GM18858 (cell line): Measurements from ENCODE around the gene VIM.

Experiments used
- ATAC-seq: cut with Tn5 transposase; IDR thresholded peaks from one replicate; pipeline ENCODE4 v1.9.1; 2021; ENCODE audit not compliant: unreplicated experiment

The VIM gene

GRCh38 chr10:17228091-17229015, at the start of gene VIM:
TSS of gene VIM (plus strand) at chr10:17228241. CDS start at chr10:17229423, 1,182 bp downstream.
- ATAC-seq: peak; percentile 27

GRCh38 chr10:17179002-17179401, 49.0 kb upstream of the VIM start:
- no peak for ATAC-seq

GRCh38 chr10:17181110-17181509, 46.9 kb upstream of the VIM start:
- ATAC-seq: no peak

- ATAC-seq: no peak
Measured at GRCh38 chr10:17181751-17182150, 46.3 kb upstream of the VIM start.

GRCh38 chr10:17183110-17183509, 44.9 kb upstream of the VIM start:
- ATAC-seq: no peak

GRCh38 chr10:17185873-17186272, 42.2 kb upstream of the VIM start:
- no peak for ATAC-seq

GRCh38 chr10:17188644-17189172, 39.3 kb upstream of the VIM start:
- ATAC-seq: no peak

GRCh38 chr10:17190602-17191001, 37.4 kb upstream of the VIM start:
- no peak for ATAC-seq

GRCh38 chr10:17195083-17195482, 33.0 kb upstream of the VIM start:
- ATAC-seq: no peak

GRCh38 chr10:17196045-17196444, 32.0 kb upstream of the VIM start:
- ATAC-seq: no peak

- ATAC-seq: no peak
Measured at GRCh38 chr10:17196573-17196972, 31.5 kb upstream of the VIM start.

GRCh38 chr10:17199351-17199804, 28.7 kb upstream of the VIM start:
- no peak for ATAC-seq

GRCh38 chr10:17200001-17200911, 27.8 kb upstream of the VIM start:
- peak; percentile 26 for ATAC-seq

- peak; percentile 89 for ATAC-seq
Measured at GRCh38 chr10:17200912-17201793, 26.9 kb upstream of the VIM start, which contains the start of gene TRDMT1. TSS of gene TRDMT1 (minus strand) at chr10:17201672. CDS start at chr10:17201634, 38 bp downstream.

GRCh38 chr10:17201794-17202116, 26.3 kb upstream of the VIM start:
- no peak for ATAC-seq

- no peak for ATAC-seq
Measured at GRCh38 chr10:17202506-17202905, 25.5 kb upstream of the VIM start.

- no peak for ATAC-seq
Measured at GRCh38 chr10:17202999-17203398, 25.0 kb upstream of the VIM start.

GRCh38 chr10:17203416-17203815, 24.6 kb upstream of the VIM start:
- ATAC-seq: no peak

GRCh38 chr10:17206210-17206709, 21.8 kb upstream of the VIM start:
- no peak for ATAC-seq

GRCh38 chr10:17208476-17208875, 19.6 kb upstream of the VIM start:
- no peak for ATAC-seq
